H1 (cell line): ENCODE measurements around the gene SLC7A14. TPM values are rescaled to one million over a fixed set of nuclear protein-coding genes. Genes with fewer than 3 reads are reported as not detected.

ENCODE experiments used
- ASH2L ChIP-seq: fragments of 200-600, 300-600 bp; sonication (generic); IDR thresholded peaks from one replicate; pipeline ENCODE4 v1.7.1; 2017; ENCODE audit warnings: low read length
- BRCA1 ChIP-seq: IDR thresholded peaks from 2 replicates; pipeline ENCODE4 v1.6.1; 2012; ENCODE audit warnings: low read depth, low read length, improper control_type of control experiment
- JUND ChIP-seq: IDR thresholded peaks from 2 replicates; pipeline ENCODE4 v1.6.1; 2011; ENCODE audit warnings: mild to moderate bottlenecking, improper control_type of control experiment, low read length
- MAFK ChIP-seq: IDR thresholded peaks from 2 replicates; pipeline ENCODE4 v1.6.1; 2012; ENCODE audit warnings: low read depth, mild to moderate bottlenecking, improper control_type of control experiment, low read length
- POLR2AphosphoS5 ChIP-seq: IDR thresholded peaks from 2 replicates; pipeline ENCODE4 v1.6.1; 2011; ENCODE audit warnings: low read depth, low read length
- RBBP5 ChIP-seq: IDR thresholded peaks from 2 replicates; pipeline ENCODE4 v1.7.1; 2012; ENCODE audit warnings: low read depth, mild to moderate bottlenecking, inconsistent platforms, low read length, moderate library complexity, borderline replicate concordance
- RNF2 ChIP-seq: fragments of 200-900, 300-1000 bp; sonication (generic); IDR thresholded peaks from 2 replicates; pipeline ENCODE4 v1.7.1; 2016; ENCODE audit warnings: borderline replicate concordance, low read depth, mild to moderate bottlenecking, antibody characterized with exemption, low read length; ENCODE audit not compliant: poor library complexity, severe bottlenecking; ENCODE audit errors: missing control alignments
- SIRT6 ChIP-seq: IDR thresholded peaks from one replicate; pipeline ENCODE4 v1.7.1; 2012; ENCODE audit warnings: low read length, inconsistent platforms
- TBP ChIP-seq: IDR thresholded peaks from 2 replicates; pipeline ENCODE4 v1.6.1; 2011; ENCODE audit warnings: low read depth, low read length, improper control_type of control experiment
- ZNF274 ChIP-seq: IDR thresholded peaks from 2 replicates; pipeline ENCODE4 v1.7.0; 2012; ENCODE audit warnings: low read length, borderline replicate concordance; ENCODE audit errors: extremely low read depth
- polyA plus RNA-seq, 7 experiments: library from polyadenylated mRNA; depleted of rRNA in 3 of 7; stranded (reverse) in 5 of 7; unstranded in 2 of 7; fragments of >200 nt in 5 of 7; fragments of 200-250 nt in 2 of 7; gene quantifications; 1 replicate in 5 of 7; 2 replicates in 1 of 7; 4 replicates in 1 of 7; pipeline versions ENCODE4 v1.2.1 to v1.2.3, GENCODE V29; 2011 to 2013; ENCODE audit warnings: missing spikeins in 2 of 7, mixed read lengths in 2 of 7
- total RNA-seq: library from RNA; stranded (reverse); fragmentation: NEBNext Ultra II Directional; extraction: Animal tissue kit (Norgen Biotek cat#: 25700); gene quantifications from 2 replicates; pipeline ENCODE4 v1.2.1, GENCODE V29; 2021
- TF ChIP-seq, protein P1 (sequence below): fragments of 300-600 bp; sonication (generic); IDR thresholded peaks from 2 replicates; pipeline ENCODE4 v1.7.1; 2012; ENCODE audit warnings: low read length, moderate library complexity, mild to moderate bottlenecking, inconsistent platforms; ENCODE audit not compliant: insufficient replicate concordance
- TF ChIP-seq, protein P2 (sequence below): IDR thresholded peaks from 2 replicates; pipeline ENCODE4 v1.6.1; 2012; ENCODE audit warnings: inconsistent platforms

The SLC7A14 gene
- total and polyA plus RNA-seq, 2 of the 8 experiments (the other 6 are each of a cell fraction or from before 2014, with no cell fraction given): 0.21 to 0.95 TPM

DNA sequence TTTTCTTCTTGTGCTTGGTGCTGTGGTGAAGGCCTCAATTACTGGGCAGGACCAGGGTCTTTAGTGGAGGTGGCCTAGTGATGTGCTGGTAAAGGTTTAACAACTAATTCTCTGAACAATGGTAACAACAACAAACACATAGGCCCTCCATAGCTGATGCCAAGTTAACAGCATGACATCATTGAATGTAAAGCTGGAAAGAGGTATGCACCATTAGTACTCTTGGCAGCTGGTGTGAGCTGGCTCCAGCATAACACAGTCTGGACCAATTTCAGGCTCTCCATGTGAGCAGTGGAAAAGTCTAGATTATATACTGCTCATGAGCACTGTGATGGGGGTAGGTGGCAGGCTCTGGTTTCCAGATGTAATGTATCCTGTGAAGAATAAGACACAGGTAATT, 61.8 kb downstream of the SLC7A14 start (continued):
- TF ChIP-seq, protein P1, sequence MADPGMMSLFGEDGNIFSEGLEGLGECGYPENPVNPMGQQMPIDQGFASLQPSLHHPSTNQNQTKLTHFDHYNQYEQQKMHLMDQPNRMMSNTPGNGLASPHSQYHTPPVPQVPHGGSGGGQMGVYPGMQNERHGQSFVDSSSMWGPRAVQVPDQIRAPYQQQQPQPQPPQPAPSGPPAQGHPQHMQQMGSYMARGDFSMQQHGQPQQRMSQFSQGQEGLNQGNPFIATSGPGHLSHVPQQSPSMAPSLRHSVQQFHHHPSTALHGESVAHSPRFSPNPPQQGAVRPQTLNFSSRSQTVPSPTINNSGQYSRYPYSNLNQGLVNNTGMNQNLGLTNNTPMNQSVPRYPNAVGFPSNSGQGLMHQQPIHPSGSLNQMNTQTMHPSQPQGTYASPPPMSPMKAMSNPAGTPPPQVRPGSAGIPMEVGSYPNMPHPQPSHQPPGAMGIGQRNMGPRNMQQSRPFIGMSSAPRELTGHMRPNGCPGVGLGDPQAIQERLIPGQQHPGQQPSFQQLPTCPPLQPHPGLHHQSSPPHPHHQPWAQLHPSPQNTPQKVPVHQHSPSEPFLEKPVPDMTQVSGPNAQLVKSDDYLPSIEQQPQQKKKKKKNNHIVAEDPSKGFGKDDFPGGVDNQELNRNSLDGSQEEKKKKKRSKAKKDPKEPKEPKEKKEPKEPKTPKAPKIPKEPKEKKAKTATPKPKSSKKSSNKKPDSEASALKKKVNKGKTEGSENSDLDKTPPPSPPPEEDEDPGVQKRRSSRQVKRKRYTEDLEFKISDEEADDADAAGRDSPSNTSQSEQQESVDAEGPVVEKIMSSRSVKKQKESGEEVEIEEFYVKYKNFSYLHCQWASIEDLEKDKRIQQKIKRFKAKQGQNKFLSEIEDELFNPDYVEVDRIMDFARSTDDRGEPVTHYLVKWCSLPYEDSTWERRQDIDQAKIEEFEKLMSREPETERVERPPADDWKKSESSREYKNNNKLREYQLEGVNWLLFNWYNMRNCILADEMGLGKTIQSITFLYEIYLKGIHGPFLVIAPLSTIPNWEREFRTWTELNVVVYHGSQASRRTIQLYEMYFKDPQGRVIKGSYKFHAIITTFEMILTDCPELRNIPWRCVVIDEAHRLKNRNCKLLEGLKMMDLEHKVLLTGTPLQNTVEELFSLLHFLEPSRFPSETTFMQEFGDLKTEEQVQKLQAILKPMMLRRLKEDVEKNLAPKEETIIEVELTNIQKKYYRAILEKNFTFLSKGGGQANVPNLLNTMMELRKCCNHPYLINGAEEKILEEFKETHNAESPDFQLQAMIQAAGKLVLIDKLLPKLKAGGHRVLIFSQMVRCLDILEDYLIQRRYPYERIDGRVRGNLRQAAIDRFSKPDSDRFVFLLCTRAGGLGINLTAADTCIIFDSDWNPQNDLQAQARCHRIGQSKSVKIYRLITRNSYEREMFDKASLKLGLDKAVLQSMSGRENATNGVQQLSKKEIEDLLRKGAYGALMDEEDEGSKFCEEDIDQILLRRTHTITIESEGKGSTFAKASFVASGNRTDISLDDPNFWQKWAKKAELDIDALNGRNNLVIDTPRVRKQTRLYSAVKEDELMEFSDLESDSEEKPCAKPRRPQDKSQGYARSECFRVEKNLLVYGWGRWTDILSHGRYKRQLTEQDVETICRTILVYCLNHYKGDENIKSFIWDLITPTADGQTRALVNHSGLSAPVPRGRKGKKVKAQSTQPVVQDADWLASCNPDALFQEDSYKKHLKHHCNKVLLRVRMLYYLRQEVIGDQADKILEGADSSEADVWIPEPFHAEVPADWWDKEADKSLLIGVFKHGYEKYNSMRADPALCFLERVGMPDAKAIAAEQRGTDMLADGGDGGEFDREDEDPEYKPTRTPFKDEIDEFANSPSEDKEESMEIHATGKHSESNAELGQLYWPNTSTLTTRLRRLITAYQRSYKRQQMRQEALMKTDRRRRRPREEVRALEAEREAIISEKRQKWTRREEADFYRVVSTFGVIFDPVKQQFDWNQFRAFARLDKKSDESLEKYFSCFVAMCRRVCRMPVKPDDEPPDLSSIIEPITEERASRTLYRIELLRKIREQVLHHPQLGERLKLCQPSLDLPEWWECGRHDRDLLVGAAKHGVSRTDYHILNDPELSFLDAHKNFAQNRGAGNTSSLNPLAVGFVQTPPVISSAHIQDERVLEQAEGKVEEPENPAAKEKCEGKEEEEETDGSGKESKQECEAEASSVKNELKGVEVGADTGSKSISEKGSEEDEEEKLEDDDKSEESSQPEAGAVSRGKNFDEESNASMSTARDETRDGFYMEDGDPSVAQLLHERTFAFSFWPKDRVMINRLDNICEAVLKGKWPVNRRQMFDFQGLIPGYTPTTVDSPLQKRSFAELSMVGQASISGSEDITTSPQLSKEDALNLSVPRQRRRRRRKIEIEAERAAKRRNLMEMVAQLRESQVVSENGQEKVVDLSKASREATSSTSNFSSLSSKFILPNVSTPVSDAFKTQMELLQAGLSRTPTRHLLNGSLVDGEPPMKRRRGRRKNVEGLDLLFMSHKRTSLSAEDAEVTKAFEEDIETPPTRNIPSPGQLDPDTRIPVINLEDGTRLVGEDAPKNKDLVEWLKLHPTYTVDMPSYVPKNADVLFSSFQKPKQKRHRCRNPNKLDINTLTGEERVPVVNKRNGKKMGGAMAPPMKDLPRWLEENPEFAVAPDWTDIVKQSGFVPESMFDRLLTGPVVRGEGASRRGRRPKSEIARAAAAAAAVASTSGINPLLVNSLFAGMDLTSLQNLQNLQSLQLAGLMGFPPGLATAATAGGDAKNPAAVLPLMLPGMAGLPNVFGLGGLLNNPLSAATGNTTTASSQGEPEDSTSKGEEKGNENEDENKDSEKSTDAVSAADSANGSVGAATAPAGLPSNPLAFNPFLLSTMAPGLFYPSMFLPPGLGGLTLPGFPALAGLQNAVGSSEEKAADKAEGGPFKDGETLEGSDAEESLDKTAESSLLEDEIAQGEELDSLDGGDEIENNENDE: no peak
- TF ChIP-seq ZNF274 (no peak), ASH2L (no peak), JUND (no peak), BRCA1 (no peak), POLR2AphosphoS5 (no peak), RBBP5 (no peak), MAFK (no peak), SIRT6 (no peak), RNF2 (no peak), TBP (no peak)
- TF ChIP-seq, protein P2, sequence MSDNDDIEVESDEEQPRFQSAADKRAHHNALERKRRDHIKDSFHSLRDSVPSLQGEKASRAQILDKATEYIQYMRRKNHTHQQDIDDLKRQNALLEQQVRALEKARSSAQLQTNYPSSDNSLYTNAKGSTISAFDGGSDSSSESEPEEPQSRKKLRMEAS: no peak
